Left ventricle myocardium inferior (tissue), 1 donor: ENCODE measurements around the gene NAV2. TPM values are rescaled to one million over a fixed set of nuclear protein-coding genes. Genes with fewer than 3 reads are reported as not detected.

Source experiments
- DNase-seq: peaks from one replicate; pipeline ENCODE4 v3.0.0-alpha.2; 2020
- H3K27ac ChIP-seq: fragments of 200-600 bp; replicated peaks from 2 replicates; pipeline ENCODE4 v1.8.0; 2021
- H3K27me3 ChIP-seq: fragments of 200-600 bp; 2 replicates; pipeline ENCODE4 v1.8.0; 2021; ENCODE audit warnings: low read depth
- H3K36me3 ChIP-seq: fragments of 200-600 bp; 2 replicates; pipeline ENCODE4 v1.8.0; 2021
- H3K4me1 ChIP-seq: fragments of 200-600 bp; 2 replicates; pipeline ENCODE4 v1.8.0; 2021
- H3K4me3 ChIP-seq: fragments of 200-600 bp; 2 replicates; pipeline ENCODE4 v1.8.0; 2021; ENCODE audit warnings: mild to moderate bottlenecking, moderate library complexity
- H3K9me3 ChIP-seq: fragments of 200-600 bp; replicated peaks from 2 replicates; pipeline ENCODE4 v1.8.0; 2021
- CTCF ChIP-seq: fragments of 200-600 bp; IDR thresholded peaks from 2 replicates; pipeline ENCODE4 v1.8.0; 2021; ENCODE audit warnings: antibody characterized with exemption, mild to moderate bottlenecking, borderline replicate concordance
- intact Hi-C: fragments of 100-400 bp; cut with micrococcal nuclease; formaldehyde crosslinking; loops from one replicate; pipeline ENCODE4 v1.11.0; 2022
- total RNA-seq: library from RNA; stranded (reverse); fragmentation: NEBNext Ultra II Directional; extraction: Animal tissue kit (Norgen Biotek cat#: 25700); gene quantifications from one replicate; pipeline ENCODE4 v1.2.1, GENCODE V29; 2021
- donor health status: DM: no; HTN: yes; CAD: no; lungs with severe emphysema.

Gene NAV2
- total RNA-seq, 1 donor from 2014 or later, result 14.3 TPM

- Histone ChIP-seq H3K4me3 (no peak overlapping the region), H3K36me3 (peaks cover 20% of the 10 kb centered on the region), H3K27ac (peak overlapping the region; percentile 70), H3K4me1 (peaks cover 63% of the 10 kb centered on the region), H3K27me3 (no peaks in the 10 kb centered on the region), H3K9me3 (no peaks in the 10 kb centered on the region)
- intact Hi-C loops, result no loop called here
- TF ChIP-seq CTCF, result no peak
- no peak for DNase-seq
Observed at GRCh38 chr11:20065406-20065805, 352.8 kb downstream of the NAV2 start.

- no peak for DNase-seq
- peaks cover 56% of the 10 kb centered on the region for H3K4me1 ChIP-seq
- TF ChIP-seq CTCF, result no peak
- no peaks in the 10 kb centered on the region for H3K27me3 ChIP-seq
- H3K36me3 ChIP-seq, result peaks cover 25% of the 10 kb centered on the region
- intact Hi-C loops, result no loop called here
- no peaks in the 10 kb centered on the region for H3K9me3 ChIP-seq
- H3K27ac ChIP-seq, result peak overlapping the region; percentile 70
- H3K4me3 ChIP-seq, result no peak overlapping the region
Observed at GRCh38 chr11:20066013-20066782, 353.6 kb downstream of the NAV2 start.

GRCh38 chr11:20066783-20067156, 354.1 kb downstream of the NAV2 start:
- H3K4me3 ChIP-seq, result no peak overlapping the region
- no peaks in the 10 kb centered on the region for H3K27me3 ChIP-seq
- TF ChIP-seq CTCF, result no peak
- no peaks in the 10 kb centered on the region for H3K9me3 ChIP-seq
- intact Hi-C loops, result no loop called here
- peaks cover 51% of the 10 kb centered on the region for H3K4me1 ChIP-seq
- peaks cover 25% of the 10 kb centered on the region for H3K36me3 ChIP-seq
- no peak for DNase-seq
- peak overlapping the region; percentile 70 for H3K27ac ChIP-seq

- TF ChIP-seq CTCF, result no peak
- no peaks in the 10 kb centered on the region for H3K9me3 ChIP-seq
- H3K36me3 ChIP-seq, result peaks cover 21% of the 10 kb centered on the region
- peaks cover 48% of the 10 kb centered on the region for H3K4me1 ChIP-seq
- DNase-seq, result no peak
- intact Hi-C loops, result no loop called here
- no peak overlapping the region for H3K4me3 ChIP-seq
- H3K27ac ChIP-seq, result peak overlapping the region; percentile 24
- H3K27me3 ChIP-seq, result no peaks in the 10 kb centered on the region
Observed at GRCh38 chr11:20067665-20068064, 355.0 kb downstream of the NAV2 start.

GRCh38 chr11:20068691-20069090, 356.1 kb downstream of the NAV2 start:
- Histone ChIP-seq H3K27ac (peak overlapping the region; percentile 24), H3K4me1 (peaks cover 48% of the 10 kb centered on the region), H3K27me3 (no peaks in the 10 kb centered on the region), H3K9me3 (no peaks in the 10 kb centered on the region), H3K36me3 (peaks cover 21% of the 10 kb centered on the region), H3K4me3 (no peak overlapping the region)
- intact Hi-C loops, result no loop called here
- TF ChIP-seq CTCF, result no peak
- DNase-seq, result no peak
